NCI-H2227 treated with DMSO at 0.1 percent for 48 hours (cell line): ENCODE measurements around the gene SELENOS.

ENCODE experiments used
- DNase-seq: peaks from one replicate; lab custom pipeline; 2025; lab: John Stamatoyannopoulos, UW

SELENOS gene

GRCh38 chr15:101277038-101277822 is at the start of gene SELENOS:
Gene SELENOS (minus strand): TSS chr15:101277485. CDS start chr15:101277417, 68 bp downstream.
- peak; percentile 69 for DNase-seq

- no peak for DNase-seq
Measured at GRCh38 chr15:101326462-101327146, 49.3 kb upstream of the SELENOS start.

GRCh38 chr15:101326026-101326315 is 48.7 kb upstream of the SELENOS start:
- no peak for DNase-seq

GRCh38 chr15:101325263-101326025 is 48.2 kb upstream of the SELENOS start:
- DNase-seq: no peak

- DNase-seq: no peak
Measured at GRCh38 chr15:101324524-101325177, 47.4 kb upstream of the SELENOS start.

- no peak for DNase-seq
Measured at GRCh38 chr15:101323793-101324523, 46.7 kb upstream of the SELENOS start.

- DNase-seq: no peak
Measured at GRCh38 chr15:101322854-101323477, 45.7 kb upstream of the SELENOS start.

GRCh38 chr15:101322016-101322695 is 44.9 kb upstream of the SELENOS start:
- DNase-seq: no peak

- no peak for DNase-seq
Measured at GRCh38 chr15:101320501-101321052, 43.3 kb upstream of the SELENOS start.

GRCh38 chr15:101318839-101319238 is 41.6 kb upstream of the SELENOS start:
- DNase-seq: no peak

GRCh38 chr15:101318147-101318819 is 41.0 kb upstream of the SELENOS start:
- no peak for DNase-seq

GRCh38 chr15:101317336-101317872 is 40.1 kb upstream of the SELENOS start:
- DNase-seq: no peak

GRCh38 chr15:101316529-101316928 is 39.2 kb upstream of the SELENOS start:
- no peak for DNase-seq

GRCh38 chr15:101315736-101316135 is 38.5 kb upstream of the SELENOS start:
- no peak for DNase-seq

GRCh38 chr15:101314336-101315125 is 37.2 kb upstream of the SELENOS start:
- DNase-seq: no peak

GRCh38 chr15:101313041-101313761 is 35.9 kb upstream of the SELENOS start:
- DNase-seq: no peak

- no peak for DNase-seq
Measured at GRCh38 chr15:101310508-101310907, 33.2 kb upstream of the SELENOS start.

- DNase-seq: no peak
Measured at GRCh38 chr15:101310161-101310480, 32.8 kb upstream of the SELENOS start.
